RPMI7951 (cell line): ENCODE measurements around the gene CDKN1B. TPM values are rescaled to one million over a fixed set of nuclear protein-coding genes. Genes with fewer than 3 reads are reported as not detected.
A peak's percentile ranks its signal among the peaks of the same experiment; 100 is the strongest.

Experiments
- DNase-seq: peaks from one replicate; pipeline ENCODE4 v3.0.0-alpha.2; 2012; ENCODE audit warnings: low read depth
- total RNA-seq: library from RNA; depleted of rRNA; stranded (reverse); fragments of >200 nt; shearing (Covaris generic); gene quantifications from 2 replicates; pipeline ENCODE4 v1.2.3, GENCODE V29; 2014

The CDKN1B gene
- total RNA-seq, 1 experiment from 2014 or later = 30.8 TPM

DNA sequence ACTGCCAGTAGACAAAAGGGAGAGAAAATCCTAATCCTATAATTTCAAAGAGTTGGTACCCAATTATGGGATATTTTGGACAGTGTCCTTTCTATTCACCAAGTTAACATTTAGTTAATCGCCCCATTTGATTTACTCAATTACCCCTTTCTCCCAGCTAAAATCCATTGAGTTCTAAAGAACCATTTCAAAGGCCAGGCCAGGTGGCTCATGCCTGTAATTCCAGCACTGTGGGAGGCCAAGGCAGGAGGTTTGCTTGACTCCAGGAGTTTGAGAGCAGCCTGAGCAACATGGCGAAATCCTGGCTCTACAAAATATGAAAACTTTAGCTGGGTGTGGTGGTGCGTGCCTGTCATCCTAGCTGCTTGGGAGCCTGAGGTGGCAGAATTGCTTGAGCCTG is 15.7 kb upstream of the CDKN1B start:
- DNase-seq = no peak

DNA sequence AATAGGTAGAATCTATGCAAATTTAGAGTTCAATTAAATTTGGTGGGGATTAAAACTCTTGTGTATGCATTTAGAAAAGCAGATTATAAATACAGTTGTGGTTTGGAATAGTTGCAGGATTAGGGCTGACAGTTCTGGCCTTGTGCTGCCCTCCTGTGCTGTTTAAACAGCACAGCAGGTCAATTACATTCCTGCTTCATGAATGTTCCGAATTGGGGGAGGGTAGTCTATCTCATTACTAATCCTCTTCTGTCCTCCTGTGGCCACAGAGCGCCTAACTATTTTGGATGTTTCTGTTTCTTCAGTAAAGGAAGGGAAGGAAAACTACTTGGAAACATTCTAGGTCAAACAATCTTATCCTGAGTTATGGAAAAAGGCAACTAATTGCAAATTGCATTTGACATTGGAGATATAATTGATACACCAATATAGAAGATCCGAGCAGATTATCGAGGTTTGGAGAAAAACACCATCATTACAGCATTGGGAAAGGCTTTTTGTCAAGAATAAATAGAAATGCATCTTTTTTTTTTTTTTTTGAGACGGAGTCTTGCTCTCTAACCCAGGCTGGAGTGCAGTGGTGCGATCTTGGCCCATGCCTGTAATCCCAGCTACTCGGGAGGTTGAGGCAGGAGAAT is 12.5 kb upstream of the CDKN1B start:
- peak; percentile 89 for DNase-seq

DNA sequence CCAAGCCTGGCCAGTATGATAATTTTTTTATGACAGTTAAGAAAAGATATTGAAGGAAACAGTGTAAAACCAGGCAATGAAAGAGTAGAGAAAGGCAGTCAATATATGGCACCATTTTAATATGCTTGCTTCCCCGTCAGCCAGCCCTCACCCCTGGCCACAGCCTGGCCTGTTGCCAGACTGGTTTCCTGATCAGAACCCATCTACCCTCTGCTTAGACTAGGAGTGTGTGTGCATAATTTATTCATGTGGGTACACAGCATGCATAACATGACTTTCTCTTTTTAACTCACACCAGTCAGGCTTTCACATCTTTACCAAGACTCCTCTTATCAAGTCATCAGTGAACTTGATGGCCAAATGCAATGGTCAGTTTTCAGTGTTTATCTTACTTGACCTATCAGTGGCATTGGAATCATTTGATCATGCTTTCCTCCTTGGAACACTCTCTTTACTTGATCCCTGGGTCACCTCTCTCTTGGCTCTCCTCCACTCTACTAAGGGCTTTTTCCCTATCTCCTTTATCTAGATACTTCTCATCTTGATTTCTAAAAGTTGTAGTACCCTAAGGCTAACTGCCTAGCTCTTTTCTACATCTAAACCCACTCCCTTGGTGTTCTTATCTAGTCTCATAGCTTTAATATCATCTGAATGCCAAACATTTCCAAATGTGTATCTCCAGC is 11.2 kb upstream of the CDKN1B start:
- DNase-seq = no peak

DNA sequence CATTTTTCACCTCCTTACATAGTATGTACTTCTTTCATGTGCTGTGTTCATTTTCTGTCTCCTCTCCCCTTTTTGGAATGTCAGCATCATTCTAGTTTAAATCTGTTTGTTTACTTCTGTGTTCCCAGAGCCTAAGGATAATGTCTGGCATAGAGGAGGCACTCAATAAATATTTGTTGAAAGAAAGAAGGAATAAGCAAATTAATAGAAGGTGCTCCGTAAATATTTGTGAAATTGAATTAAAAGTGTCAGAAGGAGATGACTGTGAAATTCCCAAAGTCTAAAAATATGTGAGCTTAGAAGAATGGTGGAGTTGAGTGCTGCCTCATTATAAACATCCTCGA is 3.3 kb upstream of the CDKN1B start:
- DNase-seq = no peak

DNA sequence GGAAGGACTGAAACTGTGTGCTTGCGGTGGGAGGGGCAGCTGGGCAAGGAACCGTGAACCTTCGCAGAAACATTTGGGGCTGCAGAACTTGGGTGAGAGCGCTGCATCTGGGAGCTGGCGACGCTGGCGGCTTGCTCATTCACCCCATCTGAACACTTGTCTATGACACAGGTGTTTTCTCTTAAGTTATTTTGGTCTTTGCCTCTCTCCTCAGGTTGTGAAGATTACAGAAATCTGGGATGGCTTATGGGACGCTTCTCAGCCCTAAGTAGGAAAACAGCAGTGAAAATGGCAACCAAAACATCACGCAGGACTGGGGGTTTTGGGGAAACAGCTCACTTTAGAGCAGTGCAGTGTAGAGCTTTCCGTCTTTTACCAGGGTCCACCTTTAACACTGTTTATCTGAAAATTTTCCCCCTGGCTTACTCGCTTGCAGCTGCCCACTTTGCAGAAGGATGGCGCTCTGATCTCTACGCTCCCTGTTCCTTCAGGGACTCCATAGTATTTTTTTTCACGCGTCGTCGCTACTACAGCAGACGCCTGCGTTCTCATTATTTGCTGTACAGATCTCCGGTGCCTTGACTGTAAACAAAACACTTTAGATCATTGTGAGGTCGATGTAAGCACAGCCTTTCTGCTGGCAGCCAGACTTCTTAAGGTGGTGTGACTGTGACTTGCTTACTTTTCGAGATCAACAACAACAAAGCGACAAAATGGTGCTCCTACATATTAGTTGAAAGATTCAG is 2.7 kb upstream of the CDKN1B start:
- DNase-seq = peak; percentile 47

DNA sequence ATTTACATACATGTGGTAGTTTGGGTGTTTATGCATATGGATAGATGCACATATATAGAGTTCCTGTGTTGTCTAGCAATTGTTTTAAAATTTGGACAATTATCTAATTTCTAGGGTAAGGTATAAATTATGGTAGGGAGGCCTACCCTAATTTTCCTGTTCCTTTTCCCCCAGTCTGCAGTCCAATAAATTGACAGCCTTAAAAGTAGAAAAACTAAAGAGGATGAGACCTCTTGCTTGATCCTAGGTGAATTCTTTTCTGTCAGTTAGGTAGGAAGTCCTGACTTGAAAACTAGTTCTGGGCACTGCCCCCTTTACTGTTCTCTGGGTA is 2.1 kb upstream of the CDKN1B start:
- no peak for DNase-seq

DNA sequence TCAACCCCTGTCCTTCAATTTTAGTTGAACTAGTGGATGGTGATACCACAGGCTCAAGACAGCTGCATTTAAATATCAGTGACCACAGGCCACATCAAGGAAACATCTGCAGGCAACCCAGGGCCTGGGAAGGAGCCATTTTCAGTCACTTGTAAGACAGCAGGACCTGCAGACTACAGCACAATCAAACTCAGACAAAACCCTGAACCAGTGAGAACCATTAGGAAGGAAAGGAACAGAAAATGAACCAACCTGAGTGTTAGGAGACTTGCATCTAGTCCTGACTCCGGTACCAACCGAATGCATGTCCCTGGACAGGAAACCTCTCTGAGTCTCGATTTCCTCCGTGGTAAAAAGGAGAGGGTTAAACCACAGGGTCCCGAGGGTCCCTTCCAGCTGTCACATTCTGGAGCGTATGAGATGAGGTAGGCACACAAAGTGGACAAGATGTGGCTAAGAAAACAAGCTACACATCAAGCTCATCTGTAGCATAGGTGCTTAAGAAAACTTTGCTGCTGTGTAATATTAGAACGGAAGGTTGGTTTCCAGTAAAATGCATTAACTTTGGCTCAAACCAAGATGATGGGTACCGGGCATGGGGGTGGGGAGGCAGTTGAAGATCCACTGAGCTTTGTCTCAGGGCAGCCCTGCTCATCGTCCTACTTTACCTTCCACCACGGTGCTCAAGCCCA is 1.6 kb upstream of the CDKN1B start:
- DNase-seq = peak; percentile 68

DNA sequence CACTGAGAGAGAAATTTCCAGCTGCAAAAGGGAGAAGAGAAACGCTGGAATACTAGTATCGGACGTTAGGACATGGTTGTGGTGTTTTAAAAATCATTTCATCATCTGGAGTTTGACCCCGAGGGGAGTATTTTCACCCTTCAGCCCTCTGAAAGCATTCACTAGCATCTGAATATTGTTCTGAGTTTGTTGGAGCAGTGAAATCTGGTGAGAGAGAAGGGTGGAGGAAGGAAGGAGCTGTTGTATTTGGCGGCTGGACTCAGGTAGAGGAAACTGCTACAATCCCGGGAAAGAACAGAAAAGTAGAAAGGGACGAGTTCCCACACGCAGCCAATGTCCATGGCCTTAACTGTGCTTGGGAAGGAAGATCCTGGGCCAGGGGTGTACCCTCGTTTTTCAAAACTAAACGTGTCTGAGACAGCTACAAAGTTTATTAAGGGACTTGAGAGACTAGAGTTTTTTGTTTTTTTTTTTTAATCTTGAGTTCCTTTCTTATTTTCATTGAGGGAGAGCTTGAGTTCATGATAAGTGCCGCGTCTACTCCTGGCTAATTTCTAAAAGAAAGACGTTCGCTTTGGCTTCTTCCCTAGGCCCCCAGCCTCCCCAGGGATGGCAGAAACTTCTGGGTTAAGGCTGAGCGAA is 896 bp upstream of the CDKN1B start:
- no peak for DNase-seq

DNA sequence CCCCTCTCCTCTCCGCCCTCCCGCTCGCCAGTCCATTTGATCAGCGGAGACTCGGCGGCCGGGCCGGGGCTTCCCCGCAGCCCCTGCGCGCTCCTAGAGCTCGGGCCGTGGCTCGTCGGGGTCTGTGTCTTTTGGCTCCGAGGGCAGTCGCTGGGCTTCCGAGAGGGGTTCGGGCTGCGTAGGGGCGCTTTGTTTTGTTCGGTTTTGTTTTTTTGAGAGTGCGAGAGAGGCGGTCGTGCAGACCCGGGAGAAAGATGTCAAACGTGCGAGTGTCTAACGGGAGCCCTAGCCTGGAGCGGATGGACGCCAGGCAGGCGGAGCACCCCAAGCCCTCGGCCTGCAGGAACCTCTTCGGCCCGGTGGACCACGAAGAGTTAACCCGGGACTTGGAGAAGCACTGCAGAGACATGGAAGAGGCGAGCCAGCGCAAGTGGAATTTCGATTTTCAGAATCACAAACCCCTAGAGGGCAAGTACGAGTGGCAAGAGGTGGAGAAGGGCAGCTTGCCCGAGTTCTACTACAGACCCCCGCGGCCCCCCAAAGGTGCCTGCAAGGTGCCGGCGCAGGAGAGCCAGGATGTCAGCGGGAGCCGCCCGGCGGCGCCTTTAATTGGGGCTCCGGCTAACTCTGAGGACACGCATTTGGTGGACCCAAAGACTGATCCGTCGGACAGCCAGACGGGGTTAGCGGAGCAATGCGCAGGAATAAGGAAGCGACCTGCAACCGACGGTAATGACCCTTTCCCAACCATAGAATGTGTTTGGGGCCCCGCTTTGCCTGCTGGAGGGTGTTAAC is 615 bp downstream of the CDKN1B start:
- no peak for DNase-seq

DNA sequence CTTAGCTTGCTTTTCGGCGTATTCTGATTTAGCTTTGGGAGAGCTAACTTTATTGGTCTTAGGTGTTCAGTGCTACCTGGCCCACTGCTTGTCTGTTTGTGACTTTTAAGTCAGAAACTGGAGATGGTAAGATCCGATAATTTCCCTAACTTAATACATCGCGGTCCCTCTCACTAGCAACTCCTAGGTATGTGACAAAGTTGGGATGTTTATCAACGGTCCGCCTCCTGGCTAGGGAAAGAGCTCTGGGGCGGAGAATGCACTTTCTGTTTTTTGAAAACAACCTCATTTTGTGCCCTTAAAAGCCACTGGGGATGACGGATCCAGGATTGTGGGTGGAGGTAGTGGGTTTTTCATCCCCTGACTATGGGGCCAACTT is 1.2 kb downstream of the CDKN1B start:
- DNase-seq = no peak

DNA sequence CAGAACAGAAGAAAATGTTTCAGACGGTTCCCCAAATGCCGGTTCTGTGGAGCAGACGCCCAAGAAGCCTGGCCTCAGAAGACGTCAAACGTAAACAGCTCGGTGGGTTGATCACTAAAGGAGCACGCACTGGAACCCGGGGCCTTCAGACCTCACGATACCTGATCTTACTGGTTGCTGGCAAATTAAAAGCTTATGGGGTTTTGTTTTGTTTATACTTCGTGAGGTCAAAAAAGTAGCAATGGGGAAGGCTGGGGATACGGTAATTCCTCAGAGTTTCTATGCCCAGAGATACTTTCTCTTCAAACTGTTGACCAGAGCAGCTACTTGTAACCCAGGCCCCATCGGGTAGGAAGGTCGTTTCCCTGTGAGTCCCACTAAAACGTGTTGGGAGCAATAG is 1.7 kb downstream of the CDKN1B start:
- DNase-seq = no peak

DNA sequence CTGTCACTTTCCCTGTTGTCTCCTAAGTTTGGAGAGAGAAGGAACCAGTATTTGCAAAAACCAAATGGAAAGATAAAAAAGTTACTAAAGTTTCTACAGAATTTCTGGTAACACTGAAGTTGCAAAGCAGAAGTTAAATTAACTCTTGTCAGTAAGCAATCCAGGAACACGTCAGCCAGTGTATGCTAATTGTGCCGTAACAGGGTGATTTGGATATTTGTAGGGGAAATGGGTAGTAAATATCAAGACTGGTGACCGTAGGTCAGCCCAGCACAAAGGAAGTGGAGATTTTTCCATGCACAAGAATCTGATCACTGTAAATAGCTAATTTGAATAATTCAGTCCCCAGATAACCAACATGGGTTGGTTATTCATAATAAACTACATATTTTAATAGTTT is 2.3 kb downstream of the CDKN1B start:
- DNase-seq = no peak

DNA sequence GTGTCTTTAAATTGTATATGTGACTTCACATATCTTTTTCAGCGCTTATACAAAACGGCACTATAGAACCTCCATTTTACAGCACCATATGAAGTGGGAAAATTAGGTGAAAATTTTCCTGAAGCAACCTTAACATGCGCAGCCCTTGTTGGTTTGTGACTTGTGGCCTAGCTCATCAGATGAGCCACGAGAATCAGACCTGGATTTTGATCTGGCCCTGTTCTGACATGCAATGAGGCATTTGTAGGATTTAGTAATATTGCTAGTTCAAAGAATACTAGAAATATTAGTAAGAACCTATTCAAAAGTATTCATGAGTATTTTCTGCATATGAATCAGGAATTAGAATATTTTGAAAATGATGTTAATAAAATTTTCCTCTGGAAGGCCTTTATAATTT is 2.9 kb downstream of the CDKN1B start:
- DNase-seq = no peak

DNA sequence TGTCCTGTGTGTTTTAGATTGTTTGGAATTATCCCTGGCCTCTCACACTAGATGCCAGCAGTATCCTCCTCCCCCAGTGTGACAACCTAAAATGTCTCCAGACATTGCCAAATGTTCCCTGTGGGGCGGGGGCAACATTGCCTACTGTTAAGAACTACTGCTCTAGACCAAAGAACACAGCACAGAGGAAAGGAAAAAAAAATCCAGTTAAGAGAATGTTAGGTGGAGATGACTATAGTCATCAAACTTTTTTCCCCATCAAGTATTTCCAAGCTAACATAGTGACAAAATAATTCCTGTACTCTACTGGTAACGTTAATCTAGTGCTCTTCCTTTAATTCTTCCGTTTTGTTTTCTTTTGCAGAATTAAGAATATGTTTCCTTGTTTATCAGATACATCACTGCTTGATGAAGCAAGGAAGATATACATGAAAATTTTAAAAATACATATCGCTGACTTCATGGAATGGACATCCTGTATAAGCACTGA is 3.5 kb downstream of the CDKN1B start:
- no peak for DNase-seq

DNA sequence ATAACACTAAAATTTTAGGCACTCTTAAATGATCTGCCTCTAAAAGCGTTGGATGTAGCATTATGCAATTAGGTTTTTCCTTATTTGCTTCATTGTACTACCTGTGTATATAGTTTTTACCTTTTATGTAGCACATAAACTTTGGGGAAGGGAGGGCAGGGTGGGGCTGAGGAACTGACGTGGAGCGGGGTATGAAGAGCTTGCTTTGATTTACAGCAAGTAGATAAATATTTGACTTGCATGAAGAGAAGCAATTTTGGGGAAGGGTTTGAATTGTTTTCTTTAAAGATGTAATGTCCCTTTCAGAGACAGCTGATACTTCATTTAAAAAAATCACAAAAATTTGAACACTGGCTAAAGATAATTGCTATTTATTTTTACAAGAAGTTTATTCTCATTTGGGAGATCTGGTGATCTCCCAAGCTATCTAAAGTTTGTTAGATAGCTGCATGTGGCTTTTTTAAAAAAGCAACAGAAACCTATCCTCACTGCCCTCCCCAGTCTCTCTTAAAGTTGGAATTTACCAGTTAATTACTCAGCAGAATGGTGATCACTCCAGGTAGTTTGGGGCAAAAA is 4.1 kb downstream of the CDKN1B start:
- DNase-seq = no peak

DNA sequence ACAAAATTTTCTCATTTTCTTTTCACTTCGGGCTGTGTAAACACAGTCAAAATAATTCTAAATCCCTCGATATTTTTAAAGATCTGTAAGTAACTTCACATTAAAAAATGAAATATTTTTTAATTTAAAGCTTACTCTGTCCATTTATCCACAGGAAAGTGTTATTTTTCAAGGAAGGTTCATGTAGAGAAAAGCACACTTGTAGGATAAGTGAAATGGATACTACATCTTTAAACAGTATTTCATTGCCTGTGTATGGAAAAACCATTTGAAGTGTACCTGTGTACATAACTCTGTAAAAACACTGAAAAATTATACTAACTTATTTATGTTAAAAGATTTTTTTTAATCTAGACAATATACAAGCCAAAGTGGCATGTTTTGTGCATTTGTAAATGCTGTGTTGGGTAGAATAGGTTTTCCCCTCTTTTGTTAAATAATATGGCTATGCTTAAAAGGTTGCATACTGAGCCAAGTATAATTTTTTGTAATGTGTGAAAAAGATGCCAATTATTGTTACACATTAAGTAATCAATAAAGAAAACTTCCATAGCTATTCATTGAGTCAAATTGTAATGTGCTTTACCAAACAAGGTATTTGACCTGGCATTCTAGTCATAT is 4.8 kb downstream of the CDKN1B start:
- DNase-seq = no peak

DNA sequence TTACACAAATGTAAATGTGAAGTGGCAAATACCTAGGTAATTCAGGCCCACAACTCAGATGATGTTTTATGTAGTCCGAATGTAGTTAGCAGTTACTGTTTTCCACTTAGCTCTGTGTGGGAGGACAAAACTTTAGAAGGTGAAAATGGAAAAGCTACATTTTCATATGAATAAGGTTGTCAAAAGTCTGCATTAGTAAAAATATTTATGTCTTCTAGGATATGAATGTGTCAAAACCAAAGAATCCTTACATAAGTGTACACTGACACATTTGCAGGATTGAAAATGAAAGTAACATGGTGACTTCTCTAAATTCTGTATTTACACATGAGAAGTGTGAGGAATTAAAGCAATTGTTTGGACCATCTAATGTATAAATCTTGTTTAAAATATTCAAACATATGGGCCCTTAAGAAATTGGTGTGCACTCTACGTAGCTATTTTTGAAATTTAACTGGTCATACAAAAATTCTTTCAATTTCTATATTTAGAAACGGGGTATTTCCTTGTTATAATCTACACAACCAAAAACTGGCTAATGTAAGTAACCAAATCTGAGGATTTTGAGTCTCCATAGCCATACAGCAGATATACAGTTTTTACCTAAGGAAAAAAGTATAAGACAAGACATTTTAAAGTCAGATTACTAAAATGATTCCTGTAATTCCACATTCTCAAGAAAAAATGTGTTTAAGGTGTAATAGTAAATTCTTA is 5.4 kb downstream of the CDKN1B start:
- DNase-seq = peak; percentile 43

DNA sequence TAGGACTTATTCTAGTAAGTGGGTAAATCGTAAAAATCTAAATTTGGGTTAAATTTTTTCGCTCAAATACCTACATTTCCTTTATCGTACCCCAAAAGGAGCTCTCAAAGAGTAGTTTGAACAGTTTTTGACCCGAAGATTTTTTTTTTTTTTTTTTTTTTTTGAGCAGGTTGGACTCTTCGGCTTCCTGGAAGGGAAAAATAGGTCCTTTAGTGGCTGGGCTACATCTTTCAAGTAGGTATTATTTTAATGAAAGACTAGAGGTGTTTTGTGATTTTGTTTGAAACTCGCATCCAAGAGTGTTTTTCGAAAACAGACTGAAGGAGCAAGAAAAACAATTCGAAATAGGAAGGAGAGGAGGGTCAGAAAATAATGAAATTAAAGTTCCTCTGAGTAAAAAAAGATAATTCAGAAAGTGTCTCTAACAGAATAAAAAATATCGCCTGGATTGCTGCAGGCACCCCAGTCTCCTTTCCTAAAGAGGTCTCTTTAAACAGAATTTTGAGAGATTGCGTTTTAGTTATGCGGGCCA is 6.0 kb downstream of the CDKN1B start:
- DNase-seq = no peak

DNA sequence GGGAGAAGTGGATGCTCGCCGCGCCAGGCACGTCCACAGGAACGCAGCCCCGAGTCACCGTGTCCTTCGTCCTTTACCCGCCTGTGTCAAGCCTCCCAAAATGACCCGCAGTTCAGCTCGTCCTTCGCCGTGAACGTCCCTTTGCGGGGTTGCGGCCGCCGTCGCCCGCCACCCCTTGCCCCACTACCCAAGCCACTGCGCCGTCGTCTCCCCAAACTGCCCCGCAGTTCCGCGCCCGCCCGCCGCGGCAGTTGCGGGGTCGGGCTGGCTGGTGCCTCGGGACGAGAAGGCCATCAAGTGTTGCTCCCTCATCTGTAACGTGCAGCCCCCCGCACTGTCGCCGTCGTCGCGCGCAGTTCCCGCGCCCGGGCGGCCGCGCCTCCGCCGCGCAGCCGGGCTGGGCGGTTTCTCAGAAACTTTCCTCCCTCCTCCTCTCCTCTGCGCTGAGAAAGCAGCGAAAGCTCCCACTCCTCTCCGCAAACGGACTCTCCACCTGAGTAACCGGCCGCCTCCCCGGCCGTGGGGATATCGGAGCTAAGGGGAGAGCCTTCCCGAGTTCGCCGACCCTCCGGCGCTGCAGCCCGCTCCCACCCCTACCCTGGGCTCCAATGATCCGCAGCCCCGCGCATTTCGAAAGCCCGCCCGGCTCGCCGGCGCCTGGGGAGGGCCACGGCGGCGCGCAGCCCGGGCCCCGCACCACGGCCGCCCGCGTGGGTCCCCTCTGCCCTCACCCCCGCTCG is 6.7 kb downstream of the CDKN1B start:
- peak; percentile 35 for DNase-seq
